ENCODE measurements around the gene SNPH.
A peak's percentile ranks its signal among the peaks of the same experiment; 100 is the strongest.

The SNPH gene

GRCh38 chr20:1325173-1326030 lies 59.3 kb downstream of the SNPH start:
- DNase-seq: peak; percentile 93 to 95

GRCh38 chr20:1326031-1326930 lies 60.2 kb downstream of the SNPH start:
- no peak for DNase-seq

GRCh38 chr20:1327241-1327653 lies 61.2 kb downstream of the SNPH start:
- DNase-seq: no peak

- no peak for DNase-seq
Observed at GRCh38 chr20:1327827-1328679, 62.0 kb downstream of the SNPH start.

GRCh38 chr20:1328680-1329330 lies 62.7 kb downstream of the SNPH start, which contains the start of gene SDCBP2:
TSS of gene SDCBP2 (minus strand) at chr20:1329139. CDS start at chr20:1320416, 8,723 bp downstream.
- no peak for DNase-seq

- no peak for DNase-seq
Observed at GRCh38 chr20:1330075-1330830, 64.2 kb downstream of the SNPH start.

GRCh38 chr20:1331101-1331500 lies 65.0 kb downstream of the SNPH start:
- DNase-seq: no peak

- no peak for DNase-seq
Observed at GRCh38 chr20:1331801-1332453, 65.8 kb downstream of the SNPH start.

- DNase-seq: no peak
Observed at GRCh38 chr20:1332749-1333300, 66.7 kb downstream of the SNPH start.

GRCh38 chr20:1333462-1334369 lies 67.6 kb downstream of the SNPH start:
- DNase-seq: no peak

GRCh38 chr20:1334370-1334731 lies 68.3 kb downstream of the SNPH start:
- no peak for DNase-seq

- peak in 1 of 2 experiments; percentile 12 for DNase-seq
Observed at GRCh38 chr20:1334761-1335160, 68.7 kb downstream of the SNPH start.

- DNase-seq: no peak
Observed at GRCh38 chr20:1335961-1336698, 70.0 kb downstream of the SNPH start.

GRCh38 chr20:1336699-1337367 lies 70.7 kb downstream of the SNPH start:
- DNase-seq: no peak

GRCh38 chr20:1337441-1337840 lies 71.3 kb downstream of the SNPH start:
- DNase-seq: no peak

- no peak for DNase-seq
Observed at GRCh38 chr20:1338096-1338495, 72.0 kb downstream of the SNPH start.

GRCh38 chr20:1338801-1339200 lies 72.7 kb downstream of the SNPH start:
- DNase-seq: no peak
